Measurements from ENCODE around the gene INPP4B.

The INPP4B gene

GRCh38 chr4:142312391-142312790 lies 533.7 kb downstream of the INPP4B start:
- Mint-ChIP-seq H3K9me3 (no peaks in the 10 kb centered on the region), H3K4me3 (no peak overlapping the region), H3K27ac (no peak overlapping the region), H3K27me3 (ENCODE audit: low read depth) (no peaks in the 10 kb centered on the region), H3K4me1 (peaks cover 40% of the 10 kb centered on the region), H3K36me3 (ENCODE audit: low read depth) (peaks cover 9% of the 10 kb centered on the region)
- no peak for TF ChIP-seq CTCF (IDR thresholded peaks at IDR 0.05; ENCODE audit: unreplicated experiment in 3 of 3)

- no peaks in the 10 kb centered on the region for H3K9me3 Mint-ChIP-seq
- H3K4me1 Mint-ChIP-seq: peaks cover 44% of the 10 kb centered on the region
Measured at GRCh38 chr4:142311916-142312315, 534.2 kb downstream of the INPP4B start.

GRCh38 chr4:142309772-142310171 lies 536.3 kb downstream of the INPP4B start:
- Mint-ChIP-seq H3K27ac (peak overlapping the region; percentile 4 to 63 (median 34)), H3K9me3 (no peaks in the 10 kb centered on the region), H3K4me3 (no peak overlapping the region), H3K36me3 (ENCODE audit: low read depth) (peaks cover 9% of the 10 kb centered on the region), H3K4me1 (peaks cover 55% of the 10 kb centered on the region), H3K27me3 (ENCODE audit: low read depth) (no peaks in the 10 kb centered on the region)
- TF ChIP-seq CTCF (IDR thresholded peaks at IDR 0.05; ENCODE audit: unreplicated experiment in 3 of 3): no peak

More at GRCh38 chr4:142311916-142312315, 534.2 kb downstream of the INPP4B start:
- no peak for TF ChIP-seq CTCF (IDR thresholded peaks at IDR 0.05; ENCODE audit: unreplicated experiment in 3 of 3)
- H3K27me3 Mint-ChIP-seq (ENCODE audit: low read depth): no peaks in the 10 kb centered on the region
- no peak overlapping the region for H3K4me3 Mint-ChIP-seq
- no peak overlapping the region for H3K27ac Mint-ChIP-seq
- H3K36me3 Mint-ChIP-seq (ENCODE audit: low read depth): peaks cover 9% of the 10 kb centered on the region

GRCh38 chr4:142307857-142308256 lies 538.2 kb downstream of the INPP4B start:
- Mint-ChIP-seq H3K9me3 (no peaks in the 10 kb centered on the region), H3K27ac (peak overlapping the region; percentile 59 to 73 (median 63)), H3K4me3 (peak overlapping the region in 1 of 3 experiments; percentile 39), H3K36me3 (ENCODE audit: low read depth) (peaks cover 2% of the 10 kb centered on the region), H3K27me3 (ENCODE audit: low read depth) (no peaks in the 10 kb centered on the region), H3K4me1 (peaks cover 50% of the 10 kb centered on the region)
- no peak for TF ChIP-seq CTCF (IDR thresholded peaks at IDR 0.05; ENCODE audit: unreplicated experiment in 3 of 3)

- H3K4me3 Mint-ChIP-seq: no peak overlapping the region
- H3K36me3 Mint-ChIP-seq (ENCODE audit: low read depth): peaks cover 4% of the 10 kb centered on the region
- H3K4me1 Mint-ChIP-seq: peaks cover 14% of the 10 kb centered on the region
- no peaks in the 10 kb centered on the region for H3K9me3 Mint-ChIP-seq
- H3K27ac Mint-ChIP-seq: no peak overlapping the region
- no peak for TF ChIP-seq CTCF (IDR thresholded peaks at IDR 0.05; ENCODE audit: unreplicated experiment in 3 of 3)
- H3K27me3 Mint-ChIP-seq (ENCODE audit: low read depth): peaks cover 3% of the 10 kb centered on the region
Measured at GRCh38 chr4:142297313-142297712, 548.8 kb downstream of the INPP4B start.

GRCh38 chr4:142293536-142293935 lies 552.6 kb downstream of the INPP4B start:
- no peak for TF ChIP-seq CTCF (IDR thresholded peaks at IDR 0.05; ENCODE audit: unreplicated experiment in 3 of 3)
- Mint-ChIP-seq H3K9me3 (peaks cover 5% of the 10 kb centered on the region), H3K36me3 (ENCODE audit: low read depth) (peaks cover 8% of the 10 kb centered on the region), H3K27me3 (ENCODE audit: low read depth) (peaks cover 3% of the 10 kb centered on the region), H3K27ac (no peak overlapping the region), H3K4me1 (peaks cover 13% of the 10 kb centered on the region), H3K4me3 (no peak overlapping the region)

All from nephron (organoid).